Right lobe of liver (tissue), 4 donors: Measurements from ENCODE around the gene LRRIQ1.

ENCODE experiments used
- POLR2A ChIP-seq: fragments of 450-650 bp; IDR thresholded peaks from one replicate; pipeline ENCODE4 v1.6.1; 2017; ENCODE audit warnings: antibody characterized with exemption, mild to moderate bottlenecking
- TF ChIP-seq, protein P1 (sequence below), 4 donors: fragments of 200-600 bp in 3 of 4; fragments of 450-650 bp in 1 of 4; IDR thresholded peaks; one replicate each; pipeline versions ENCODE4 v1.5.1 to v1.8.0; 2016 to 2022; ENCODE audit warnings: antibody characterized with exemption in 4 of 4, mild to moderate bottlenecking in 2 of 4
- donor health status: DM: no; HTN: no; CAD: no.
- donor health status: DM: no; HTN: no; CAD: no.
- donor health status: DM: no; HTN: yes; CAD: no.

DNA sequence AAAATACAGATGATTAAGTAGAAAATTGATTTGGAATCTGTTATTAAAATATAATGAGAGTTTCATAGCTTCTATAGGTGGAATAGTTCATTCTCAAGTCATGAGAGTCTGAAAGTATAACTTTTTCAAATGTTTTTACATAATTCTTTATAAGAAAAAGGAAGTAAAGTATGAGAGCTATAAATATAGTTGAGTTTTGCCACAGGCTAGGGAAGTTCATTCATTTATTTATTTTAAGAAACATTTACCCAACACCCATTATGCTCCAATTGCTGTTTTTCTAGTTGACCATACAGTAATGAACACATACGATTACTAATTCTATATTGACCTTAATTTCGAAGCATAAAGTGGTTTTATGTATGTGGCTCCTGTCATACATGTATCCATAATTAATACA lies 24.8 kb downstream of the LRRIQ1 start:
- no peak for TF ChIP-seq POLR2A
- TF ChIP-seq, protein P1, sequence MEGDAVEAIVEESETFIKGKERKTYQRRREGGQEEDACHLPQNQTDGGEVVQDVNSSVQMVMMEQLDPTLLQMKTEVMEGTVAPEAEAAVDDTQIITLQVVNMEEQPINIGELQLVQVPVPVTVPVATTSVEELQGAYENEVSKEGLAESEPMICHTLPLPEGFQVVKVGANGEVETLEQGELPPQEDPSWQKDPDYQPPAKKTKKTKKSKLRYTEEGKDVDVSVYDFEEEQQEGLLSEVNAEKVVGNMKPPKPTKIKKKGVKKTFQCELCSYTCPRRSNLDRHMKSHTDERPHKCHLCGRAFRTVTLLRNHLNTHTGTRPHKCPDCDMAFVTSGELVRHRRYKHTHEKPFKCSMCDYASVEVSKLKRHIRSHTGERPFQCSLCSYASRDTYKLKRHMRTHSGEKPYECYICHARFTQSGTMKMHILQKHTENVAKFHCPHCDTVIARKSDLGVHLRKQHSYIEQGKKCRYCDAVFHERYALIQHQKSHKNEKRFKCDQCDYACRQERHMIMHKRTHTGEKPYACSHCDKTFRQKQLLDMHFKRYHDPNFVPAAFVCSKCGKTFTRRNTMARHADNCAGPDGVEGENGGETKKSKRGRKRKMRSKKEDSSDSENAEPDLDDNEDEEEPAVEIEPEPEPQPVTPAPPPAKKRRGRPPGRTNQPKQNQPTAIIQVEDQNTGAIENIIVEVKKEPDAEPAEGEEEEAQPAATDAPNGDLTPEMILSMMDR (IDR thresholded peaks at IDR 0.05) = no peak
